GM12878 (cell line): Measurements from ENCODE around the gene UBE2E1.

ENCODE experiments used
- GABPA ChIP-seq: IDR thresholded peaks from 2 replicates; pipeline ENCODE4 v1.6.1; 2014; ENCODE audit warnings: antibody characterized with exemption, low read depth, mild to moderate bottlenecking, inconsistent platforms
- POLR2A ChIP-seq: IDR thresholded peaks from 2 replicates; pipeline ENCODE4 v1.6.1; 2011; ENCODE audit warnings: low read depth, mild to moderate bottlenecking, low read length
- SMARCA5 ChIP-seq: fragments of 450-650 bp; IDR thresholded peaks from 2 replicates; pipeline ENCODE4 v1.6.1; 2017; ENCODE audit warnings: mild to moderate bottlenecking
- SP1 ChIP-seq: IDR thresholded peaks from one replicate; pipeline ENCODE4 v1.6.1; 2011; ENCODE audit warnings: low read depth, low read length
- ZNF274 ChIP-seq: IDR thresholded peaks from one replicate; pipeline ENCODE4 v1.8.0; 2011; ENCODE audit not compliant: insufficient read length, insufficient read depth

DNA sequence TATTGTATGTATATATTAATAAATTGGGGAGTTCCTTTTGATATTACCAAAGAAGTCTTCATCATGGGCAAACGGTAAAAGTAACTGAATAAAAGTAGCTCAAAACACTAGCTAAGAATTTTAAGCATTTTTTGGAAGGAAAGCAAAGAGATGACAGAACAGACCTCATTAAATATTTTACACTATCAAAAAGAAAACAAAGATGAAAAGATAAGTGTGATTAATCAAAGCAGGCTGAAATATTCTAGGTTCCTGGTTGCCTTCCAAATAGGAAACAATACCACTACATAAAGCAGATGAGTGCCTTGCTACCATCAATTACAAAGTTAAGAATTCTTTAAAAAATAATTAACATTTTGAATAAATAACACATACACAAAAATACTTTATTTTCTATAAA lies 107.4 kb downstream of the UBE2E1 start:
- TF ChIP-seq SMARCA5: no peak
- no peak for TF ChIP-seq POLR2A
- no peak for TF ChIP-seq SP1
- TF ChIP-seq ZNF274: no peak
- TF ChIP-seq GABPA: no peak
